Neural progenitor cell (in vitro differentiated cells): ENCODE data around the gene NDUFB3.
"Not testable (repeated sequence)": the region's sequence is repeated elsewhere in the genome, so short reads cannot be mapped to it uniquely, and the experiment has no call there.

Experiments
- EZH2 ChIP-seq: fragments of 200-600 bp; sonication (generic); IDR thresholded peaks from 2 replicates; pipeline ENCODE4 v1.6.1; 2017; ENCODE audit warnings: antibody characterized with exemption, mild to moderate bottlenecking, moderate library complexity
- EZH2phosphoT487 ChIP-seq: fragments of 200-600 bp; sonication (generic); IDR thresholded peaks from 2 replicates; pipeline ENCODE4 v1.6.1; 2017; ENCODE audit warnings: antibody characterized with exemption
- TF ChIP-seq, protein P1 (sequence below): fragments of 200-600 bp; sonication (generic); IDR thresholded peaks from 2 replicates; pipeline ENCODE4 v1.5.1; 2017; ENCODE audit warnings: antibody characterized with exemption, mild to moderate bottlenecking

DNA sequence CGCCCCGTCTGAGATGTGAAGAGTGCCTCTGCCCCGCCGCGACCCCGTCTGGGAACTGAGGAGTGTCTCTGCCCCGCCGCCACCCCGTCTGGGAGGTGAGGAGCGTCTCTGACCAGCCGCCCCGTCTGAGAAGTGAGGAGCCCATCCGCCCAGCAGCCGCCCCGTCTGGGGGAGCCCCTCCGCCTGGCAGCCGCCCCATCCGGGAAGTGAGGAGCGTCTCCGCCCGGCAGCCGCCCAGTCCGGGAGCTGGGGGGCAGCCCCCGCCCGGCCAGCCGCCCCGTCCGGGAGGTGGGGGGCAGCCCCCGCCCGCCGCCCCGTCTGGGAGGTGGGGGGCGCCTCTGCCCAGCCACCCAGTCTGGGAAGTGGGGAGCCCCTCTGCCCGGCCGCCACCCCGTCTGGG is 29.4 kb upstream of the NDUFB3 start:
- not testable (repeated sequence) for TF ChIP-seq EZH2, EZH2phosphoT487
- TF ChIP-seq, protein P1, sequence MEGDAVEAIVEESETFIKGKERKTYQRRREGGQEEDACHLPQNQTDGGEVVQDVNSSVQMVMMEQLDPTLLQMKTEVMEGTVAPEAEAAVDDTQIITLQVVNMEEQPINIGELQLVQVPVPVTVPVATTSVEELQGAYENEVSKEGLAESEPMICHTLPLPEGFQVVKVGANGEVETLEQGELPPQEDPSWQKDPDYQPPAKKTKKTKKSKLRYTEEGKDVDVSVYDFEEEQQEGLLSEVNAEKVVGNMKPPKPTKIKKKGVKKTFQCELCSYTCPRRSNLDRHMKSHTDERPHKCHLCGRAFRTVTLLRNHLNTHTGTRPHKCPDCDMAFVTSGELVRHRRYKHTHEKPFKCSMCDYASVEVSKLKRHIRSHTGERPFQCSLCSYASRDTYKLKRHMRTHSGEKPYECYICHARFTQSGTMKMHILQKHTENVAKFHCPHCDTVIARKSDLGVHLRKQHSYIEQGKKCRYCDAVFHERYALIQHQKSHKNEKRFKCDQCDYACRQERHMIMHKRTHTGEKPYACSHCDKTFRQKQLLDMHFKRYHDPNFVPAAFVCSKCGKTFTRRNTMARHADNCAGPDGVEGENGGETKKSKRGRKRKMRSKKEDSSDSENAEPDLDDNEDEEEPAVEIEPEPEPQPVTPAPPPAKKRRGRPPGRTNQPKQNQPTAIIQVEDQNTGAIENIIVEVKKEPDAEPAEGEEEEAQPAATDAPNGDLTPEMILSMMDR, result not testable (repeated sequence)
